Limb (tissue), 2 donors: Measurements from ENCODE around the gene CDK18.
A peak's percentile ranks its signal among the peaks of the same experiment; 100 is the strongest.

Experiments used
- DNase-seq, 2 donors: peaks; one replicate each; pipeline ENCODE4 v3.0.0-alpha.2; 2016; ENCODE audit errors: extremely low spot score in 2 of 2

Gene CDK18

GRCh38 chr1:205502992-205503391 is 1.5 kb upstream of the CDK18 start:
- no peak for DNase-seq

DNA sequence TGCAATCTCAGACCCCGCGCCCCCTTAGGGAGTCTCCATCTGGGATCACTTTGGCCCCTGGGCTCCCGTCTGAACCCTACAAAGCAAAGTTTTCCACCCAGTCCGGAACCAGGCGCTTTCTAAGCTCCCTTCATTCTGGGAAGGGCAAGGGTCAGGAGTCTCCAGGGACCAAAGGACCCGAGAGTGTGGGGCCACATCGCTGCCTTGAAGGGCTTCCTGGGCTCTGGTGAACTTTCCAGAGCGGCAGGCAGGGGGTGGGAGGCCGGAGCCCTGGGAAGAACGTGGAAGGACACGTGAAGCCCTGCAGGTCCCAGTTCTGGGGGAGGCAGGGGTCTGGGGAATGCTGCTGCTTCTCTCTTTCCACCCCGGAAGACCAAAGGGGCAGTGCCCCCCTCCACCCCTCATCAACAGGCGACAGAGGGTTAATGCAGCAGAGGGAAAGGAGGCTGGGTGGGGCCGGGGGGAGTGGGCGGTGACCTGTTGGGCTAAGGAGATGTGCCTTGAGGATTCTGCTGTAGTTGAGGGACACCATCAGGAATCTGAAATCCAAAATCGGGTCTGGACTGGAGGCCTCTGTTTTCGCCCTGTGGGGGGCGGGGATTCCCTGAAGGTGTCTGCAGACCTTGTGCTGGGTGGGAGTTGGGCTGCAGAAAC is 734 bp downstream of the CDK18 start:
- DNase-seq = no peak

DNA sequence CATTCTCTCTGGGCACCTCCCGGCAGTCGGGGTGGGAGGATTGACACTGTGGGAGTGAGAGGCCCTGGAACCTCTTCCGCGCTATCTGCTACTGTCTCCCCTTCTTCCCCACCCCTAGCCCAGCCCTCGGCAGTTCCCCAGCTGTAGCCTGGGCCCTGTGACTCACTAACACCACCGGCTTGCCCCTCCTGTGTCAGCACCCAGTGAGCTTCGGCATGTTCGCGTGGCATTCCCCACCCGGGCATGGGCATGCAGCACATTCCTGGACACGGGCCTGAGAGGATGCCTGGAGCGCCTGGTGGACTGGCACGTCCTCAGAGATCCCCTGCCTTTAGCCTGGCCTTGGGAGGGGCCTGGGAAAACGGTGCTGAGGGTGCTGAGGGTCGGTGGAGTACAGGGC is 1.3 kb downstream of the CDK18 start:
- no peak for DNase-seq

DNA sequence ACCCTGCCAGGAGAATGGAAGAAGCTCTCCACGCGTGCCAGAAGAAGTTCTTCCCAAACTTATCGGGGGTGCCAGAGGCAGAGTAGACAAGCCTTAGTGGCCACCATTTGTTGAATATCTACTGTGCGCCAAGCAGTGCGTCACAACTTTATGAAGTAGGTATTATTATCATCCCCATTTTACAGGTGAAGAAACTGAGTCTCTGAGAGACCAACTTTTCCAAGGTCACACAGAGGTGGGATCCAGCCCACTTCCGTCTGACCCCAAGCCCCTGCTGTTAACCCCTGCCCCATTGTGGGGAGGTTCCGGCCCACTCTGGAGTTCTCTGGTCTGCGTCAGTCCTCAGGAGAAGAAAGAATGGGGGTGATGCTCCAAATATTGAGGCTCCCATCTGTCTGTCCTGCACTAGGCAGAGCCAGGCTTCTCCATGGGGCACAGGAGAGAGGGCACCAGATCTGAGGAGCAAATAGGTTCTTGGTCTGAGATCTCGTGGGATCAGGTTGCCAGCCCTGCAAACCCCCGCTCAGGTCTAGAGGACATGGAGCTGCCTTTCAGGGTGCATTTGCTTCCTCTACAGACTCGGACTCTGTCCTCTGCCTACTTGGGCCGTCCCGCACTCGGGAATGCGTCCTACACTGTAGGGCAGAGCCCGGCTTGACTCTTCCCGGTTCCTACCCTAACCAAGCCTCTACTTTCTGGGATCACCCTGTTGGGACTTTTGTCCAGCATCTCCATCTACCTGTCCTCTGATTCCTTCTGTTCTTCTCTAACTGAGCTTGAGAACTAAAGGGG is 2.1 kb downstream of the CDK18 start:
- DNase-seq = no peak

- no peak for DNase-seq
Observed at GRCh38 chr1:205508227-205508714, 3.8 kb downstream of the CDK18 start.

DNA sequence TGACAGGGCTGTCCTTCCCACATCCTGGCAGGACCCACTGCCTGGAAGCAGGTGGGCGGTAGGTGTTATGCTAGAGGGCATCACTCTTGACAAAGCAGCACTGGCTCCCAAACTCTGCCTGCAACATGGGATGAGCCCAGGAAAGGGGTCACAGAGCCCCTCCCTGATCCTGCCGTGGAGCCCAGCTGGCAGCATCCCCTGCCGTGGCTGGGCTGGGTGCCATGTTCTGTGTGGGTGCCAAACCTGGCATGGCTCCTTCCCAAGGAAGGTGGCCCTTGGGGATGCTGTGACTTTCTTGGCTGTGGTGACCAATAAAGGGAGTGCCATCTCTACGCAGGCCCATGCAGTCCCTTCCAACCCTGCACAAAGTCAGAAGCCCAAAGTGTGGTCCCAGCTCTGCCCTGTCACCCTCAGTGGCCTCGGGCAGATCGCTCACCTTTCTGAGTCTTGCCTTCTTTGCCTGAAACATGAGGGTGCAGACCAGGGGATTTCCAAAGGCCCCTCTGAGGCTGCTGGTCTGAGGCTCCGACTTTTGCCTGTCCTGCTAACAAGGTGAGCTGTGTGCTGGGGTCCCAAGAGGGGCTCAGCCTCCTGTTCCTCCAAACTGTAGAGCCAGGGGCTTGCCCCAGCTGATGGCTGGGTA is 6.0 kb downstream of the CDK18 start:
- DNase-seq = no peak

- DNase-seq = no peak
Observed at GRCh38 chr1:205510951-205511330, 6.5 kb downstream of the CDK18 start.

GRCh38 chr1:205512059-205513045 is 7.9 kb downstream of the CDK18 start:
- no peak for DNase-seq

GRCh38 chr1:205513774-205514173 is 9.3 kb downstream of the CDK18 start:
- DNase-seq = no peak

DNA sequence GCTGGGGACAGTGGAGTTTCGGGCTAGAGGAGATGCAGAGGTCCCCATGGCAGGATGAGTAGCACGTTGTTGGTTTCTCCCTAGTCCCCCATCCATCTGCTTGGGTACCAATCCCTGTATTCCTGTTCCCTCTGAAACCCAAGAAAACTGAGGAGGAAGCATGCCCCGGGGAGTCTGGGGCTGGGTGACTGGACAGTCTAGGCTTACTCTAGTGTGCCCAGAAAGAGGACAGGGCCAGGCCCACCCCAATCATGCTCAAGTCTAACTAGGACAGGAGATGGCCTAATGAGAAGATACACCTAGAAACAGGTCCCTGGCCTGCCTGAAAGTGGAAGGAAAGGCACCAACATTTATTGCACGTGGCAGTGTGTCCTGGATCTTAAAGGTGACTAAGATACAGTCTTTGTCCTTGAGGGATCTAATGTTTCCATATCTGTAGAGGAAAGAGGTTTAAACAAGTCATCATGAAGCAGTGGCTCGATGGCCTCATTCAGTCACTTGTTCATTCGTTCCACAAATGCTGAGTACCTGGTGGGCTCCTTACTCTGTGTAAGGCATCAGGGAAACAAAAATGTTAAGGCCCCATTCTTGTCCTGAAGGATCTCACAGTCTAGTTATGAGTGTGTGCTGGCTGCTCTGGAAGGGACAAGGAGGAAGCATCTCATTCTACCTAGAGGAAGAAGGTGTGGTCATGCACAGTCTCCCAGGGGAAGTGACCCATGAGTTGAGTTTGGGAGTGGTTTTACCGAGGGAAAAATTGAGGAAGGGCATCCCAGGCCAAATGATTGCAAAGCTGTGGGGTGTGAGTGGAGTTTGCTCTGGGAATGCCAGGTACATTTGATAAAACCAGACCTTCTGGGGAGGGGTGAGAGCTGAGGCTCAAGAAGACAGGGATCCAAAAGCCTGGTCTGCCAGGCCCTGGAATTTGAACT is 10.0 kb downstream of the CDK18 start:
- DNase-seq = no peak

DNA sequence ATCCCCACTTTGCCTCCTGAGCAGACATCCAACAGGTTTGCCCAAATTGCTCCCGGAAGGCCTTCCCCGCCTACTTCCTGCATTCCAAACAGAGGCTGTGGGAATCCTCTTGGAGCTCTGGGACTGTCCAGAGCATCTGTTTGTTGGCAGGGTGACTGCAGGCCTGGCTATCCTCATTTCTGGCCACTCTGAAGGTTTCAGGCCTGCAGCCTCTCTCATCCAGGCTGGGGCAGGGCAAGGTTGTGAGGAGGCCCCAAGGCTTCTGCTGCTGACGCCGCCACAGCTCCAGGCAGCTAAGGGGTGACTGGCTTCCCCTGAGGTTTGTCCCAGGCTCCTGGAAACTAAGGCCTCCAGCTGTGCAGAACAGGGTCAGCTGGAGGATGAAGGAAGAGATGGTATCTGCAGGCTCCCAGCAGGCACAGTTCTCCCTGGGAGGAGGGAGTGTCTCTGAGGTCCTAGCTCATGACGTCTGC is 11.3 kb downstream of the CDK18 start:
- DNase-seq = no peak

- DNase-seq = no peak
Observed at GRCh38 chr1:205516362-205516761, 11.9 kb downstream of the CDK18 start.

- DNase-seq = no peak
Observed at GRCh38 chr1:205517288-205517687, 12.8 kb downstream of the CDK18 start.

- DNase-seq = no peak
Observed at GRCh38 chr1:205517763-205518162, 13.3 kb downstream of the CDK18 start.

- no peak for DNase-seq
Observed at GRCh38 chr1:205518661-205519540, 14.4 kb downstream of the CDK18 start.

- DNase-seq = peak in 1 of 2 donors; percentile 55
Observed at GRCh38 chr1:205519541-205520131, 15.2 kb downstream of the CDK18 start.

- no peak for DNase-seq
Observed at GRCh38 chr1:205520709-205521108, 16.2 kb downstream of the CDK18 start.

DNA sequence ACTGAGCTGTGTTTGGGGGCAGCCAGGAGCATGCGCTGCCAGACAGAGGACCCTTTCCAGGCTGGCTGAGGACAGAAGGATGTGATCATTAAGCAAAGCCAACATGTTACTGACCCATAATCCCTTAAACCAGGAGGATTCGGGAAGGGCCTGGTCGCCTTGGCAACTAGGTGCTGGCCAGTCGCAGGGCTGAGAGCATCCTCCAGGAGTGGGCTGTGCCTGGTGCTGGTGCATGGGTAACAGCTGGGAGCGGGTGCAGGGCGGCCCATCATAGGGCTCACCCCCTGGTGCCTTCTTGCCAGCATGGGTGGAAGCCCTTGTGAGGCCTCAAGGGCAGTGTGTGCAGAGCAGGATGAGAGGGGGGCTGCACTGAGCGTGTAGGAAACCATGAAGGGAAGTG is 17.2 kb downstream of the CDK18 start:
- DNase-seq = no peak

- DNase-seq = no peak
Observed at GRCh38 chr1:205522692-205523091, 18.2 kb downstream of the CDK18 start.
